Middle frontal gyrus (tissue), 1 donor: ENCODE measurements around the gene MYL12B.
"Not testable (repeated sequence)": the region's sequence is repeated elsewhere in the genome, so short reads cannot be mapped to it uniquely, and the experiment has no call there.

Experiments
- DNase-seq: peaks from one replicate; pipeline ENCODE4 v3.0.0-alpha.2; 2015; ENCODE audit warnings: low spot score; ENCODE audit errors: extremely low spot score

Gene MYL12B

GRCh38 chr18:3261373-3262233, at the start of gene MYL12B:
MYL12B (plus strand) TSS chr18:3262133; CDS start chr18:3272899, 10,766 bp downstream.
- peak; percentile 58 for DNase-seq

- DNase-seq: no peak
Observed at GRCh38 chr18:3212657-3213056, 49.3 kb upstream of the MYL12B start.

GRCh38 chr18:3213300-3214059, 48.5 kb upstream of the MYL12B start:
- no peak for DNase-seq

GRCh38 chr18:3214855-3215637, 46.9 kb upstream of the MYL12B start:
- DNase-seq: no peak

GRCh38 chr18:3216987-3217386, 44.9 kb upstream of the MYL12B start:
- no peak for DNase-seq

GRCh38 chr18:3217948-3218647, 43.8 kb upstream of the MYL12B start:
- no peak for DNase-seq

GRCh38 chr18:3218819-3219218, 43.1 kb upstream of the MYL12B start:
- DNase-seq: no peak

- no peak for DNase-seq
Observed at GRCh38 chr18:3219241-3219630, 42.7 kb upstream of the MYL12B start.

- DNase-seq: no peak
Observed at GRCh38 chr18:3219631-3220335, 42.1 kb upstream of the MYL12B start, which contains the start of gene MYOM1. MYOM1 (minus strand) TSS chr18:3219968; CDS start chr18:3215223, 4,745 bp downstream.

- DNase-seq: not testable (repeated sequence)
Observed at GRCh38 chr18:3220868-3221267, 41.1 kb upstream of the MYL12B start.

GRCh38 chr18:3221496-3221895, 40.4 kb upstream of the MYL12B start:
- DNase-seq: no peak

- DNase-seq: no peak
Observed at GRCh38 chr18:3223356-3223755, 38.6 kb upstream of the MYL12B start.

- no peak for DNase-seq
Observed at GRCh38 chr18:3224223-3224622, 37.7 kb upstream of the MYL12B start.

- DNase-seq: no peak
Observed at GRCh38 chr18:3225588-3225987, 36.3 kb upstream of the MYL12B start.

GRCh38 chr18:3226048-3226447, 35.9 kb upstream of the MYL12B start:
- DNase-seq: no peak

- no peak for DNase-seq
Observed at GRCh38 chr18:3230401-3231334, 31.3 kb upstream of the MYL12B start.

GRCh38 chr18:3233004-3233403, 28.9 kb upstream of the MYL12B start:
- DNase-seq: no peak

- DNase-seq: no peak
Observed at GRCh38 chr18:3233433-3234168, 28.3 kb upstream of the MYL12B start.

- DNase-seq: peak; percentile 19
Observed at GRCh38 chr18:3234457-3234856, 27.5 kb upstream of the MYL12B start.
